ENCODE results near the gene LRRIQ3. TPM values are rescaled to one million over a fixed set of nuclear protein-coding genes. Genes with fewer than 3 reads are reported as not detected.

The LRRIQ3 gene
- total and polyA plus RNA-seq, 8 donors, result 0.15 to 1.1 (median 0.54) TPM

Other genes with a start within 250 kb of the LRRIQ3 start
- 10 to 100 TPM in 3 of 6 donors, 1 to 10 TPM in 3; 5.6 to 14.3 (median 9.7) TPM for gene FPGT, start 66 bp upstream of the LRRIQ3 start, total RNA-seq
- gene FPGT, start 66 bp upstream of the LRRIQ3 start, polyA plus RNA-seq, result 1 to 10 TPM; 2.9 to 5.6 TPM
- under 1 TPM in 4 of 6 donors, not detected in 2; 0.34 to 0.58 (median 0.39) TPM for gene TNNI3K, start 37.2 kb upstream of the LRRIQ3 start, total RNA-seq
- gene TNNI3K, start 37.2 kb upstream of the LRRIQ3 start, polyA plus RNA-seq, result 1 to 10 TPM in 1 of 2 donors, under 1 TPM in 1; 0.34 to 2.2 TPM